Activated B cell treated with CpG ODN at 0.5 μM for 24 hours (primary cell): ENCODE results near the gene PARP16. TPM values are rescaled to one million over a fixed set of nuclear protein-coding genes. Genes with fewer than 3 reads are reported as not detected.

Experiments
- ATAC-seq: fragments of 200-7000 bp; cut with Tn5 transposase; one replicate; pipeline ENCODE4 v1.10.0; 2021; ENCODE audit warnings: low read depth, mild to moderate bottlenecking, moderate library complexity
- CTCF ChIA-PET: fragments of 350-600 bp; sonication (Branson Sonifier 250); formaldehyde crosslinking; loops from one replicate; lab custom pipeline; 2021; ENCODE audit warnings: antibody characterized with exemption; lab: Charles Lee
- POLR2A ChIA-PET: fragments of 350-600 bp; sonication (Branson Sonifier 250); formaldehyde crosslinking; loops from one replicate; lab custom pipeline; 2021; ENCODE audit warnings: antibody characterized with exemption; lab: Charles Lee
- DNase-seq: peaks from one replicate; pipeline ENCODE4 v3.0.0; 2022
- H3K27ac Mint-ChIP-seq: one replicate; pipeline ENCODE4 v1.8.0; 2020; ENCODE audit warnings: mixed read lengths
- H3K27me3 Mint-ChIP-seq: one replicate; pipeline ENCODE4 v1.8.0; 2021; ENCODE audit warnings: mixed read lengths
- H3K36me3 Mint-ChIP-seq: one replicate; pipeline ENCODE4 v1.8.0; 2021; ENCODE audit warnings: low read depth, mixed read lengths
- H3K4me1 Mint-ChIP-seq: one replicate; pipeline ENCODE4 v1.8.0; 2021; ENCODE audit warnings: mixed read lengths
- H3K4me3 Mint-ChIP-seq: one replicate; pipeline ENCODE4 v1.8.0; 2020; ENCODE audit warnings: mild to moderate bottlenecking, mixed read lengths
- H3K9me3 Mint-ChIP-seq: one replicate; pipeline ENCODE4 v1.8.0; 2020; ENCODE audit warnings: mixed read lengths
- intact Hi-C: fragments of 100-400 bp; cut with micrococcal nuclease; formaldehyde crosslinking; loops from one replicate; pipeline ENCODE4 v1.15.1; 2024
- total RNA-seq: library from RNA; stranded (reverse); gene quantifications from 2 replicates; pipeline ENCODE4 v1.2.3, GENCODE V29; 2022
- TF ChIP-seq, protein P1 (sequence below): fragments of 200-600 bp; IDR thresholded peaks from one replicate; pipeline ENCODE4 v1.8.0; 2022; ENCODE audit warnings: antibody characterized with exemption, mild to moderate bottlenecking

The PARP16 gene
- total RNA-seq, 1 donor from 2014 or later, result 11.5 TPM

GRCh38 chr15:65226221-65226620, 60.5 kb downstream of the PARP16 start:
- intact Hi-C loops, result no loop called here
- ATAC-seq (no peak), DNase-seq (no peak)
- no peaks in the 10 kb centered on the region for H3K9me3 Mint-ChIP-seq
- H3K4me1 Mint-ChIP-seq, result no peaks in the 10 kb centered on the region
- no peaks in the 10 kb centered on the region for H3K36me3 Mint-ChIP-seq
- CTCF ChIA-PET, result no interaction called here
- TF ChIP-seq, protein P1, sequence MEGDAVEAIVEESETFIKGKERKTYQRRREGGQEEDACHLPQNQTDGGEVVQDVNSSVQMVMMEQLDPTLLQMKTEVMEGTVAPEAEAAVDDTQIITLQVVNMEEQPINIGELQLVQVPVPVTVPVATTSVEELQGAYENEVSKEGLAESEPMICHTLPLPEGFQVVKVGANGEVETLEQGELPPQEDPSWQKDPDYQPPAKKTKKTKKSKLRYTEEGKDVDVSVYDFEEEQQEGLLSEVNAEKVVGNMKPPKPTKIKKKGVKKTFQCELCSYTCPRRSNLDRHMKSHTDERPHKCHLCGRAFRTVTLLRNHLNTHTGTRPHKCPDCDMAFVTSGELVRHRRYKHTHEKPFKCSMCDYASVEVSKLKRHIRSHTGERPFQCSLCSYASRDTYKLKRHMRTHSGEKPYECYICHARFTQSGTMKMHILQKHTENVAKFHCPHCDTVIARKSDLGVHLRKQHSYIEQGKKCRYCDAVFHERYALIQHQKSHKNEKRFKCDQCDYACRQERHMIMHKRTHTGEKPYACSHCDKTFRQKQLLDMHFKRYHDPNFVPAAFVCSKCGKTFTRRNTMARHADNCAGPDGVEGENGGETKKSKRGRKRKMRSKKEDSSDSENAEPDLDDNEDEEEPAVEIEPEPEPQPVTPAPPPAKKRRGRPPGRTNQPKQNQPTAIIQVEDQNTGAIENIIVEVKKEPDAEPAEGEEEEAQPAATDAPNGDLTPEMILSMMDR, result no peak
- POLR2A ChIA-PET, result interaction anchor here (0.6 kb wide), 1 partner anchor 74 kb away, joined by 3 read pairs; no protein-coding TSS in a partner anchor
- no peak overlapping the region for H3K4me3 Mint-ChIP-seq
- H3K27me3 Mint-ChIP-seq, result peaks cover 3% of the 10 kb centered on the region
- no peak overlapping the region for H3K27ac Mint-ChIP-seq

DNA sequence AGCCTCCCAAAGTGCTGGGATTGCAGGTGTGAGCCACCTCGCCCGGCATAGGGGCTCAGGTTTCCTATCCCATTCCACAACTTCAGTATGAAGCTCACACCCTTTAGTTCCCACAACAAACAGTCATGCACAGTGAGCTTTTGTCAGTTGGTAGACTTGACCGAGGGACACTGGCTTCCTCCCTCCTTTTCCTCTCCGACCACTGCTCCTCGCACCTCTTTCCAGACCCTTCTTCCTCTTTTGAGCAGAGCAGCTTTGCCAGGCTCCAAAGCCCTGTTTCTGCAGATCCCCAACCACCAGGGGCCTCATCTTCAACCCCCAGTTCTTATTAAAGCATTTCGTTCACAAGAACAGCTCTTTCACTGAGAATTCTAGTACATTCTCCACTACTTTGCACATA, 62.7 kb downstream of the PARP16 start:
- intact Hi-C loops, result no loop called here
- Mint-ChIP-seq H3K4me3 (no peak overlapping the region), H3K27me3 (peaks cover 3% of the 10 kb centered on the region), H3K4me1 (no peaks in the 10 kb centered on the region), H3K36me3 (no peaks in the 10 kb centered on the region), H3K27ac (no peak overlapping the region), H3K9me3 (no peaks in the 10 kb centered on the region)
- ChIA-PET POLR2A (no interaction called here), CTCF (no interaction called here)
- DNase-seq (no peak), ATAC-seq (no peak)
- TF ChIP-seq, protein P1, result no peak

- no peaks in the 10 kb centered on the region for H3K36me3 Mint-ChIP-seq
- intact Hi-C loops, result no loop called here
- H3K4me3 Mint-ChIP-seq, result no peak overlapping the region
- no peaks in the 10 kb centered on the region for H3K4me1 Mint-ChIP-seq
- DNase-seq (no peak), ATAC-seq (no peak)
- no peaks in the 10 kb centered on the region for H3K9me3 Mint-ChIP-seq
- POLR2A ChIA-PET, result no interaction called here
- peaks cover 3% of the 10 kb centered on the region for H3K27me3 Mint-ChIP-seq
- CTCF ChIA-PET, result no interaction called here
- TF ChIP-seq, protein P1, result no peak
- no peak overlapping the region for H3K27ac Mint-ChIP-seq
These were observed 63.8 kb downstream of the PARP16 start for GRCh38 chr15:65222891-65223290.

DNA sequence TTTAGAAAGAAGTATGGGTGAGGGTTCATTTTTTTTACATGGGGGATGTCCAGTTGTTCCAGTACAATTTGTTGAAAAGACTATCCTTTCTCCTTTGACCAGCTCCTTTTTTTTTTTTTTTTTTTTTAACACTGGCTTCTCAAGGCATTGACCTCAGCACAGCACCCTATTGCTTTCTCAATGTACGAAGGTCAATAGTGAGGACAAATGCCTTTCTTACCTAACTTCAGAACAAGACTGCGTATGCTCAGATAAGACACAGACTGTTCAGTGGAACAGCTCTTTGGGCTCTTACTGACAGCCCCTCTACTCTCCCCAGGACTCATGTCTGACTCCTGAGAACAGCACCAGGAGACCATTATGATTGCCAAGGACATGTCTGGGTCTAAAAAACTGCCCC, 65.0 kb downstream of the PARP16 start:
- Mint-ChIP-seq H3K4me3 (no peak overlapping the region), H3K9me3 (no peaks in the 10 kb centered on the region), H3K36me3 (no peaks in the 10 kb centered on the region), H3K4me1 (no peaks in the 10 kb centered on the region), H3K27ac (no peak overlapping the region), H3K27me3 (peaks cover 3% of the 10 kb centered on the region)
- POLR2A ChIA-PET, result no interaction called here
- DNase-seq (no peak), ATAC-seq (no peak)
- TF ChIP-seq, protein P1, result no peak
- CTCF ChIA-PET, result no interaction called here
- intact Hi-C loops, result no loop called here

DNA sequence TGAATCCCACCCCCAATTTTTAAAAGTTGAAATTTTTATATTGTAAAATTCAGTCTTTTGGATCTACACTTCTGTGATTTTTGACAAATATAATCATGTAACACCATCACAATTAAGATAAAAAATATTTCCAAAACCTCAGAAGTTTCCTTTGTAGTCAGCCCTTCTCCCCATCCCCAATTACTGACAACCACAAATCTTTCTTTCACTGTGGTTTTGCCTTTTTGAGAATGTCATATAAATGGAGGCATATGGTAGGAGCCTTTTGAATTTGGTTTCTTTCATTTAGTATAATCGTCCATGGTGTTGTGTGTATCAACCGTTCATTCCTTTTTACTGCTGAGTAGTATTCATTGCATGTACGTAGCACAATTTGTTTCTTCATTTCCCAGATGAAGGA, 67.5 kb downstream of the PARP16 start:
- TF ChIP-seq, protein P1, result no peak
- Mint-ChIP-seq H3K4me3 (no peak overlapping the region), H3K36me3 (no peaks in the 10 kb centered on the region), H3K9me3 (no peaks in the 10 kb centered on the region), H3K27ac (no peak overlapping the region), H3K4me1 (no peaks in the 10 kb centered on the region), H3K27me3 (no peaks in the 10 kb centered on the region)
- ATAC-seq (no peak), DNase-seq (no peak)
- ChIA-PET POLR2A (no interaction called here), CTCF (no interaction called here)
- intact Hi-C loops, result no loop called here
